Bronchial epithelial cell (primary cell): Measurements from ENCODE around the gene LBHD2. TPM values are rescaled to one million over a fixed set of nuclear protein-coding genes. Genes with fewer than 3 reads are reported as not detected.

Source experiments
- DNase-seq: peaks from one replicate; pipeline ENCODE4 v3.0.0-alpha.2; 2010; ENCODE audit warnings: low read depth
- FAIRE-seq: peaks from 2 replicates; lab custom pipeline; 2011; peaks lifted over from hg19 to GRCh38; lab: Jason Lieb, UNC
- H3K27me3 ChIP-seq: 2 replicates; pipeline ENCODE4 v1.5.1; 2011; ENCODE audit warnings: low read length; ENCODE audit not compliant: control insufficient read depth, insufficient read depth
- H3K36me3 ChIP-seq: 2 replicates; pipeline ENCODE4 v1.5.1; 2011; ENCODE audit warnings: low read length; ENCODE audit not compliant: control insufficient read depth, insufficient read depth
- H3K4me3 ChIP-seq: 2 replicates; pipeline ENCODE4 v1.5.1; 2011; ENCODE audit warnings: mild to moderate bottlenecking, low read depth, low read length, control low read depth
- CTCF ChIP-seq: IDR thresholded peaks from 2 replicates; pipeline ENCODE4 v1.5.1; 2011; ENCODE audit warnings: mild to moderate bottlenecking, moderate library complexity, low read length, control low read depth, inconsistent platforms; ENCODE audit not compliant: insufficient read depth, severe bottlenecking
- total RNA-seq: library from RNA; depleted of rRNA; stranded (reverse); fragments of >200 nt; gene quantifications from 2 replicates; pipeline ENCODE4 v1.2.1, GENCODE V29; 2014

Gene LBHD2
- total RNA-seq, 1 donor from 2014 or later, result not detected

GRCh38 chr14:103108749-103109207 lies 24.8 kb downstream of the LBHD2 start:
- FAIRE-seq, result no peak
- Histone ChIP-seq H3K4me3 (no peak overlapping the region), H3K27me3 (peaks cover 10% of the 10 kb centered on the region), H3K36me3 (no peaks in the 10 kb centered on the region)
- DNase-seq, result no peak
- TF ChIP-seq CTCF, result no peak

GRCh38 chr14:103109535-103110441 lies 25.8 kb downstream of the LBHD2 start:
- H3K4me3 ChIP-seq, result no peak overlapping the region
- peaks cover 2% of the 10 kb centered on the region for H3K27me3 ChIP-seq
- no peak for DNase-seq
- no peak for TF ChIP-seq CTCF
- FAIRE-seq, result no peak
- no peaks in the 10 kb centered on the region for H3K36me3 ChIP-seq

- H3K27me3 ChIP-seq, result peaks cover 1% of the 10 kb centered on the region
- H3K36me3 ChIP-seq, result no peaks in the 10 kb centered on the region
- no peak overlapping the region for H3K4me3 ChIP-seq
- no peak for FAIRE-seq
- DNase-seq, result no peak
- TF ChIP-seq CTCF, result no peak
Measured at GRCh38 chr14:103110681-103111231, 26.7 kb downstream of the LBHD2 start.

- no peaks in the 10 kb centered on the region for H3K36me3 ChIP-seq
- TF ChIP-seq CTCF, result no peak
- H3K27me3 ChIP-seq, result peaks cover 1% of the 10 kb centered on the region
- FAIRE-seq (no peak), DNase-seq (no peak)
- no peak overlapping the region for H3K4me3 ChIP-seq
Measured at GRCh38 chr14:103111232-103111868, 27.3 kb downstream of the LBHD2 start.

GRCh38 chr14:103112400-103113243 lies 28.6 kb downstream of the LBHD2 start:
- DNase-seq (no peak), FAIRE-seq (no peak)
- H3K36me3 ChIP-seq, result no peaks in the 10 kb centered on the region
- no peaks in the 10 kb centered on the region for H3K27me3 ChIP-seq
- H3K4me3 ChIP-seq, result no peak overlapping the region
- no peak for TF ChIP-seq CTCF
